HEK293 (cell line): ENCODE data around the gene TRIM47.
"Not testable (repeated sequence)": the region's sequence is repeated elsewhere in the genome, so short reads cannot be mapped to it uniquely, and the experiment has no call there.

Source experiments
- ATF2 ChIP-seq: fragments of 450-650 bp; formaldehyde crosslinking; IDR thresholded peaks from 2 replicates; pipeline ENCODE4 v1.5.1; 2016; ENCODE audit warnings: missing biosample characterization, missing genetic modification characterization, low read depth
- CTCF ChIP-seq: fragments of 450-650 bp; formaldehyde crosslinking; IDR thresholded peaks from 2 replicates; pipeline ENCODE4 v1.5.1; 2016; ENCODE audit warnings: missing biosample characterization, missing genetic modification characterization
- PRDM10 ChIP-seq: fragments of 450-650 bp; formaldehyde crosslinking; IDR thresholded peaks from 2 replicates; pipeline ENCODE4 v1.5.1; 2016; ENCODE audit warnings: missing biosample characterization, missing genetic modification characterization
- SETDB1 ChIP-seq: IDR thresholded peaks from one replicate; pipeline ENCODE4 v1.6.1; 2017; ENCODE audit warnings: mild to moderate bottlenecking, low read length, moderate library complexity, mixed read lengths; ENCODE audit not compliant: insufficient read length
- ZEB2 ChIP-seq: fragments of 450-650 bp; formaldehyde crosslinking; IDR thresholded peaks from 2 replicates; pipeline ENCODE4 v1.5.1; 2016; ENCODE audit warnings: missing biosample characterization, missing genetic modification characterization

GRCh38 chr17:75859358-75859757 lies 19.0 kb downstream of the TRIM47 start:
- not testable (repeated sequence) for TF ChIP-seq CTCF (tag by site-specific recombination); ZEB2 (tag by site-specific recombination); ATF2 (tag by site-specific recombination); SETDB1; PRDM10
